NCI-H524 treated with DMSO at 0.1 percent for 48 hours (cell line): ENCODE data around the gene MACROH2A2.
"Not testable (repeated sequence)": the region's sequence is repeated elsewhere in the genome, so short reads cannot be mapped to it uniquely, and the experiment has no call there.

Source experiments
- DNase-seq: peaks from one replicate; lab custom pipeline; 2025; lab: John Stamatoyannopoulos, UW

MACROH2A2 gene

GRCh38 chr10:70158113-70158512, 105.5 kb downstream of the MACROH2A2 start:
- DNase-seq, result no peak

GRCh38 chr10:70159366-70159765, 106.7 kb downstream of the MACROH2A2 start:
- DNase-seq, result not testable (repeated sequence)

GRCh38 chr10:70160798-70161197, 108.2 kb downstream of the MACROH2A2 start:
- no peak for DNase-seq
